ENCODE measurements around the gene IRF3.
"Not testable (repeated sequence)": the region's sequence is repeated elsewhere in the genome, so short reads cannot be mapped to it uniquely, and the experiment has no call there.

The IRF3 gene

DNA sequence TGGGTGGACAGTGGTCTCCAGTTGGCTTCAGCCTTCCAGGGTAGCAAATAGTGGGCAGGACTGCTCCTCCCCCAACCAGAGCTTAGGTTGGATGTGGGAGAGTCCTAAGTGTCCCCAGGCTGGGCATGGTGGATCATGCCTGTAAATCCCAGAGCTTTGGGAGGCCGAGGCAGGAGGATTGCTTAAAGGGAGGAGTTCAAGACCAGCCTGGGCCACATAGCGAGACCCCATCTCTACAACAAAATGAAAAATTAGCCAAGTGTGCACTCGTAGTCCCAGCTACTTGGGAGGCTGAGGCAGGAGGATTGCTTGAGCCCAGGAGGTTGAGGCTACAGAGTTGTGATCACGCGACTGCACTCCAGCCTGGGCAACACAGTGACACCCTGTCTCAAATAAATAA lies 33.1 kb downstream of the IRF3 start:
- FAIRE-seq (no peak), DNase-seq (ENCODE audit: extremely low spot score, insufficient read length, low read depth) (no peak)

DNA sequence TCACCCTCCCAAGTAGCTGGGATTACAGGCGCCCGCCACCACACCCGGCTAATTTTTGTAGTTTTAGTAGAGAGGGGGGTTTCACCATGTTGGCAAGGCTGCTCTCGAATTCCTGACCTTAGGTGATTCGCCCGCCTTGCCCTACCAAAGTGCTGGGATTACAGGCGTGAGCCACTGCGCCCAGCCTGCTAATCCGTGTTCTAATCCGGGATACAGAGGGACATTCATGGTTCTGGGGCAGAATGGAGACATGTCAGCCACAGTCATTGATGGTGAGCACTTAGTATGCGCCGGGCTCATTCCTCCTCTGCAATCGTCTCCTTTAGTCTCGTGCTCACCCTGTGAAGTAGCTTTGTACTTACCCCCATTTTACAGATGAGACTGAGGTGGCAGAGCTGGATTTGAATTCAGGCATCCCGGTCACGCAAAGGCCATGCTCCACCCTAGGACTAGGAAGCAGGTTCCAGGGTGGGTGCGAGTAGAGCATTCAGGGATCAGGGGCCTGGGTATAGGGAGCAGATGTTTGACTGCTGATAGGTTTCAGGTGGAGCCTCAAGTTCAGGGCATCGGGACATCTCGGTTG lies 34.0 kb downstream of the IRF3 start:
- no peak for DNase-seq (ENCODE audit: extremely low spot score, insufficient read length, low read depth)
- no peak for FAIRE-seq

DNA sequence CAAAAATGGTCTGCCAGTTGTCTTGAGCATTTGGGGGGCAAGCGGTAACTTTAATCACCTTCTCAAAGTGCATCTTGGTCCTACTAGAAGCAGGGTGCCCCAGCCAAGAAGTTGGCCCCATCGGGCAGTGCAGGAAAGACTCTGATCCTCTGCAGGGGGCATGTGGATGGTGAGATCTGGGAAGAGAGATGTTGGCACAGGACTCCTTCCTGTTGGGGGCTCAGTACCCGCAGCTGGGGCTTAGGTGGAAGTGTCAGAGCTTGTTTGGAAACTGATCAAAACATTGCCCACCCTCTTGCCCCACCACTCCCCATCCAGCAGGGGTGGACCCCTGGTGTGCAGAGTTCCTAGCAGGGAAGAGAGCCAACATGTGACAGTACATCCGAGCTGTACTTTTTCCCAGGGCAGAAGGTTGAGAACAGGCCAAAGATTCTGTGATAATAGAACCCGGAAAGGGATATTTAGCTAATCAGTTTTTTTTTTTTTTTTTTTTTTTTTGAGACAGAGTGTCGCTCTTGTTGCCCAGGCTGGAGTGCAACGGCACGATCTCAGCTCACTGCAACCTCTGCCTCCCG lies 34.6 kb downstream of the IRF3 start:
- FAIRE-seq: no peak

DNA sequence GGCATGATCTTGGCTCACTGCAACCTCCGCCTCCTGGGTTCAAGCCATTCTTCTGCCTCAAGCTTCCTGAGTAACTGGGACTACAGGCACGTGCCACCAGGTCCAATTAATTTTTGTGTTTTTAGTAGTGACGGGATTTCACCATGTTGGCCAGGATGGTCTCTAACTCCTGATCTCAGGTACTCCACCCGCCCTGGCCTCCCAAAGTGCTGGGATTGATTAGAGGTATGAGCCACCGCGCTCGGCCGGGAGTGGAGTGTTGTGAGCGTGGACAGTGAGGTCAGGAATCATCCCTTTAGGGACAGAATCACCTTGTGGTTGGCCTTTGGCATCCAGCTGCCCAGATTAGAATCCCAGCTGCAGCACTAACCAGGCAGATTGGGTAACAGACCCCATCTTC lies 36.0 kb downstream of the IRF3 start:
- no peak for FAIRE-seq

More for the DNA sequence above, 34.6 kb downstream of the IRF3 start:
- no peak for DNase-seq (ENCODE audit: extremely low spot score, insufficient read length, low read depth)

DNA sequence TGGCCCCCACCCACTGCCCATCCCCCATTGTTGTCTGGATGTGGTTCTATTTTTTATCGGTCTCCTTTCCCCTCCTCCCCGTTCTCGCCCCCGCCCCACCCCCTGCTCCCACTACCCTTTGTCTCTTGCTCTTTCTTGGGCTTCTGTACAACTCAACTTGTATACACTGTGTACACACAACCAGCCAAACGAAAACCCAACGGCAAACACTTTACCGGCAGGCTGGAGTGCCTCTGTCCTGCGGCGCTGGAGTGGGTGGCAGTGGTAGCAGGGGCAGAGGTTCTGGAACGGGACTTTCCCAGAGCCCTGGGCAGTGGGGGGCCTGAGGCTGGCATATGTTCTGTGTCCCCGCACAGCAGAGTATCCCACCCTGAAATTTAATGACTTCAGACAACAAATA lies 39.4 kb downstream of the IRF3 start:
- DNase-seq (ENCODE audit: extremely low spot score, insufficient read length, low read depth) (no peak), FAIRE-seq (no peak)

More for the DNA sequence above, 36.0 kb downstream of the IRF3 start:
- DNase-seq (ENCODE audit: extremely low spot score, insufficient read length, low read depth): no peak

DNA sequence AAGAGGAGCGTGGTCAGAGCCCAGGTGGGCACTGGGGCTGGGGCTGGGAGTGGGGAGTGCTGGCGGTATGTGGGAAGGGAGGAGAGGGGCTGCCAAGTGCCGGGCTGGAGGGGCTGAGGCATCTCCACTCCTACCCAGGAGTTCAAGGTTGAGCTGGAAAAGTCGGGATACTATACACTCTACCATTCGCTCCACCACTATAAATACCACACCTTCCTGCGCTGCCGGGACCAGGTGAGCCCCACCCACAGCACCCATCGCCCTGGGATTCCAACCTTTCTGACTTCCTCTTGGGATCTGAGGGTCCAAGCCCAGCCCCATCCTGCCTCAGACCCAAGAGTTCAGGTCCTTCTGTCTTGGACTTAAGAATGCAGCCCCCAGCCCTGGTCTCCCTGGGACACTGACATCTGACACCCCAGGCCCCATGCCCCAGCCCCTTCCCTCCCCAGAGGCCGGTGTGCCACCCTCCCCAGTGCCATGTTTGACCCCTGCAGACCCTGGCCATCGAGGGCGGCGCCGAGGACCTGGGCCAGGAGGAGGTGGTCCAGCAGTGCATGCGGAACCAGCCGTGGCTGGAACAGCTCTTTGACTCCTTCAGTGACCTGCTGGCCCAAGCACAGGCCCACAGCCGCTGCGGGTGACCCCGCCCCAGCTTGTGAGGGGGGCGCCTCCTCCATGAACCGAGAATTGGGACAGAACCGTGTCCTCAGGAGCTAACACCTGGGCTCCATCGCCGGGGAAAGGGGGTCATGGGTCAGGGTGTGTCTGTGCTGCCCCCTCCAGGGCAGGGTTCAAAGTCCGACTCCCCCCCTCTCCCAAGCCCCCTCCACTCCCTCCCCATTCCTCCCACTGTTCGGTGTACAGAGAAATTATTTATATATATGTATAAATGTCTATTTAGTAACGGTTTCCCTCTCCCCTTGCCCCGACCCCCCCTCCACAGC lies 40.4 kb downstream of the IRF3 start:
- FAIRE-seq: no peak
- no peak for DNase-seq (ENCODE audit: extremely low spot score, insufficient read length, low read depth)

DNA sequence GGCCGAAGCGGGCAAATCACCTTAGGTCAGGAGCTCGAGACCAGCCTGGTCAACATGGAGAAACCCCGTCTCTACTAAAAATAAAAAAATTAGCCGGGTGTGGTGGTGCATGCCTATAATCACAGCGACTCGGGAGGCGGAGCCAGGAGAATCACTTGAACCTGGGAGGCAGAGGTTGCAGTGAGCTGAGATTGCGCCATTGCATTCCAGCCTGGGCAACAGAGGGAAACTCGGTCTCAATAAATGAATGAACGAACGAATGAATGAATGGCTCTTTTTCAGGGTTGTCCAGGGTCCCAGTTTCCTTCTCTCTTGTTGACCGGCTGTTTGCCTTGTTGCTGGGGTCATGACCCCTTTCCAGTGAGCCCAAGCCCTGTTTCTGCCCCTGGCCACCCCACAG lies 47.8 kb downstream of the IRF3 start:
- DNase-seq (ENCODE audit: extremely low spot score, insufficient read length, low read depth); FAIRE-seq: not testable (repeated sequence)

DNA sequence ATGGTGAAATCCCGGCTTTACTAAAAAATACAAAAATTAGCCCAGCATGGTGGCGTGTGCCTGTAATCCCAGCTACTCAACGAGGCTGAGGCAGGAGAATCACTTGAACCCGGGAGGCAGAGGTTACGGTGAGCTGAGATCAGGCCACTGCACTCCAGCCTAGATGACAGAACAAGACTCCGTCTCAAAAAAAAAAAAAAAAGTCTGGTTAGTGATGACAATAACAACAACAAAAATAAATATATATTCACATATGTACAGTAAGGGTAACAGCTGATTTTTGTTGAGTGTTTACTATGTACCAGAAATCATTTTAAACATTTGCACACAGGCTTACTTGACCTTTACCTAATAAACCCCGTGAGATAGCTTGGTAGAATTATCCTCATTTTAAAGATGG lies 48.7 kb downstream of the IRF3 start:
- no peak for FAIRE-seq
- no peak for DNase-seq (ENCODE audit: extremely low spot score, insufficient read length, low read depth)

DNA sequence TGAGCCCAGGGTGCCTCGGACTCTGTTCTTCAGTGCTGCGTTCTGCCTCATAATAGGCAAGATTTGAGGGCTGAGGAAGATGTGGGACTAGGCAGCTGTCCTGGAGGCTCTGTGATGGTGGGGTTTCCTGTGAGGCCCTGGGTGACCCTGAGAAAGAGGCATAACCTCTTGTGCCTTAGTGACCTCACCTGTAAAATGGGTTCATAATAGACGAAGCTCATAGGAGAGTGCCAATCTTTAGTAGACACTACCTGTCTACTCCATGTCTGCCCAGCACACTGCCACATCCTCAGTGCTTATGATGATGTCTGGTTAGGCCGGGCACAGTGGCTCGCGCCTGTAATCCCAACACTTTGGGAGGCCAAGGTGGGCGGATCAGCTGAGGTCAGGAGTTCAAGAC lies 49.1 kb downstream of the IRF3 start:
- no peak for FAIRE-seq

DNA sequence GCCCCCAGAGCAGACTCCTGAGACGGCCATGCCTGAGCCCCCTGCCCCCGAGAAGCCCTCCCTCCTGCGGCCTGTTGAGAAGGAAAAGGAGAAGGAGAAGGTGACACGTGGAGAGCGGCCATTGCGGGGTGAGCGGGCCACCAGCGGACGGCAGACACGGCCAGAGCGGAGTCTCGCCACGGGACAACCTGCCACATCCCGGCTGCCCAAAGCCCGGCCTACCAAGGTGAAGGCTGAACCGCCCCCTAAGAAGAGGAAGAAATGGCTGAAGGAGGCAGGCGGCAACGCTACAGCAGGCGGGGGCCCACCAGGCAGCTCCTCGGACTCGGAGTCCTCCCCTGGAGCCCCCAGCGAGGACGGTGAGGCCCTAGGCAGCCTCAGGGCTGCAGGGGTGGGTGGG lies 49.8 kb downstream of the IRF3 start:
- DNase-seq (ENCODE audit: extremely low spot score, insufficient read length, low read depth): no peak

More for the DNA sequence above, 49.1 kb downstream of the IRF3 start:
- no peak for DNase-seq (ENCODE audit: extremely low spot score, insufficient read length, low read depth)

DNA sequence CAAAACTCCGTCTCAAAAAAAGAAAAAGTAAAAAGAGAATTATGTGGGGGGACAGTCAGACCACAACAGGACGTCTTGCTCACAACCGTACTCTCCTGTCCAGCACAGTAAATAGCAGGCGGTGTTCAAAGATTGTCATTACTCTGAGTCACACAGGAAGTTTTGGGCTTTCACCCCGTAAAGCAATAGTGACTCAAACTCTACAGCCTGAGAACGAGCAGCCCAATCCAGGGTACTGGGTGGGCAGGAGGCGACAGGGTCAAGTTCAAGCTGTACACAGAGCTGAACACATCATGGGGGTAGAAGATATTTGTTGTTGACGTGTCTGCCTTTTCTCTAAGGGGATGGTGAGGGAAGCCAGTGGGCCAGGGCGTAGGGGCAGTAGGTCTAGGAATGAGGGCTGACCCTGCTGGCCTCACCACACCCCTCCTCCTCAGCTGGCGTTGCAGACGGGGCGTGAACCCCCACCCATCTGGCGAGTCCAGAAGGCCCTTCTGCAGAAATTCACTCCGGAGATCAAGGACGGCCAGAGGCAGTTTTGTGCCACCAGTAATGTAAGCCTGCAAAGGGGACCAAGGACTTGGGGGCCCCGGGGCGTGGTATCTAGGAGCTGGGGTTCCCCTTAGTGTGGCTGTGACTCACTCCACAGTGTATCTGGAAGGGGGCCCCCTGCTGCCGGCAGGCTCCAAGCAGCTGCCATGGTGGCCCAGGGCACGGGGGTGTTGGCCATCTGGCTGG lies 51.4 kb downstream of the IRF3 start:
- FAIRE-seq (no peak), DNase-seq (ENCODE audit: extremely low spot score, insufficient read length, low read depth) (no peak)

More for the DNA sequence above, 49.8 kb downstream of the IRF3 start:
- FAIRE-seq: no peak

DNA sequence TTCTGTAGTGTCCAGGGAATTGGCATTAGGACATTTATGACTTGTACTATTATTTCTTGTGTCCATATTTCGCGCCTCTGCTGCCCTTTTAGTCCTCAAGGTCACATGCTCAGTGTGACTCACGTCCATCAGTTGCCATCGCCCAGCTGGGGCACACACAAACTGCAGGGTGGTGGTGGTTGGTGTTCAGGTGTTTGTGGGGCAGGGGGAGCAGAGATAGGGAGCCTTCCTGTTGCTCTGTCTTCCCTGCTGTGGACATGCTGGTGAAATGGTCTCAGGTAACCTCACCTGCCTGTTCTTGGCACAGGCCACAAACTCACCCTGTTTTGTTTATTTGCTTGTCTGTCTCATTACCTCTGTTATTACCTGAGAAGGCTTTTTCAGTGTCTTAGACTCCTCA lies 52.3 kb downstream of the IRF3 start:
- DNase-seq (ENCODE audit: extremely low spot score, insufficient read length, low read depth) (no peak), FAIRE-seq (no peak)
